Measurements from ENCODE around the gene ANKS1A. TPM values are rescaled to one million over a fixed set of nuclear protein-coding genes. Genes with fewer than 3 reads are reported as not detected.
A peak's percentile ranks its signal among the peaks of the same experiment; 100 is the strongest.

Gene ANKS1A
- total and polyA plus RNA-seq, 2 of the 4 experiments (the other 2 are of a cell fraction), result 7.2 to 7.5 TPM

DNA sequence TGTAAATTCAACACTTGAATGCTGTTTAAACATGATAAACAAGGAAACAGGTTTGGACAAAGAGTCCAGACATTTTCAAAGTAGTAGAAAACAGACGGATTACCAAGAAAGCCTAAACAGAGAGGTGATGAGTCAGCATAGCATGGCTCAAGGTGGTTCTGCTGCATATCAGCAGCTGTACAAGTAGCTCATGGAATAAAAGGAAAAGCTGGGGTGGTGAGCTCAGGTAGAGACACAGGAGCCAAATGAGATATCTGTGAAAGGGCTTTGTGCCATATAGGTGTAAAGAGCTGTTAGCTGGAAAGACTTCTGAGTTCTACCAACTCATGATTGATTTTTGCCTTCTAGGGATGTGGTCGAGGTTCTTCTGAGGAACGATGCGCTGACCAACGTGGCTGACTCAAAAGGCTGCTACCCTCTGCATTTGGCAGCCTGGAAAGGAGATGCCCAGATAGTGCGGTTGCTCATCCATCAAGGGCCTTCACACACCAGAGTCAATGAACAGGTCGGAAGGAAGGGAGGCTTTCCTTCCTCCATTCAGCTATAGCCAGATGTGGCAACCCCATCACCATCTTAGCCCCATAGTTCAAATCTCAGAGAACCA lies 80.7 kb downstream of the ANKS1A start:
- ATAC-seq (ENCODE audit: low read depth) (peak; percentile 35), DNase-seq (peak; percentile 70)
- dilution Hi-C loops (cut with HindIII; ENCODE audit: low sequenced_read_pairs, unreplicated experiment), result no loop called here
- Histone ChIP-seq H3K9ac (ENCODE audit: low read depth, low read length) (no peak overlapping the region), H3K79me1 (ENCODE audit: low read depth in 1 of 2, low read length in 2 of 2) (peaks cover 6 to 7% of the 10 kb centered on the region in 2 experiments; a peak in 3 of 4 replicates), H3K9me1 (ENCODE audit: insufficient read depth, low read length) (peaks cover 13% of the 10 kb centered on the region), H4K91ac (ENCODE audit: insufficient read depth, low read depth, low read length) (no peak overlapping the region), H3K4me3 (ENCODE audit: insufficient read depth, low read depth, low read length) (no peak overlapping the region), H3K23ac (ENCODE audit: low read depth, low read length) (peak overlapping the region; percentile 4; the same call in 1 of the 2 replicates), H2BK15ac (ENCODE audit: low read depth, low read length) (no peak overlapping the region), H3K4me2 (ENCODE audit: low read depth, low read length) (no peak overlapping the region), H4K8ac (ENCODE audit: low read depth in 2 of 2, low read length in 2 of 2) (no peak overlapping the region), H2BK120ac (ENCODE audit: low read depth, low read length) (no peak overlapping the region), H3K4ac (ENCODE audit: low read depth, low read length) (peak overlapping the region; percentile 44; the same call in 1 of the 2 replicates), H3K27ac (ENCODE audit: insufficient read depth, low read length) (no peak overlapping the region), H3K4me1 (ENCODE audit: control insufficient read depth, insufficient read depth, low read length) (peaks cover 13% of the 10 kb centered on the region), H2BK20ac (ENCODE audit: low read depth, low read length) (peak overlapping the region; percentile 30; the same call in 1 of the 2 replicates), H3K27me3 (ENCODE audit: control insufficient read depth, insufficient read depth, low read length) (no peaks in the 10 kb centered on the region), H2BK5ac (ENCODE audit: low read depth, low read length, poor library complexity, severe bottlenecking) (no peak overlapping the region), H4K5ac (ENCODE audit: low read depth, low read length) (no peak overlapping the region), H2AFZ (replicated peaks; ENCODE audit: low read length, poor library complexity) (no peak overlapping the region), H2AK9ac (replicated peaks; ENCODE audit: low read depth, low read length, poor library complexity) (peak overlapping the region; percentile 19), H2AK5ac (ENCODE audit: low read depth, low read length) (peak overlapping the region; percentile 48; the same call in 1 of the 2 replicates), H3K36me3 (ENCODE audit: control insufficient read depth, insufficient read depth, low read length) (peaks cover 4% of the 10 kb centered on the region; the same call in 1 of the 2 replicates), H3K18ac (ENCODE audit: low read depth, low read length) (peak overlapping the region; percentile 0; the same call in 1 of the 2 replicates), H4K20me1 (ENCODE audit: insufficient read depth, low read length) (peaks cover 7% of the 10 kb centered on the region; the same call in 1 of the 2 replicates), H3K14ac (replicated peaks; ENCODE audit: low read depth, low read length) (0 out of 2 replicates have a peak overlapping the region, but pooled peaks have one; percentile 21), H3K56ac (ENCODE audit: extremely low read depth, insufficient read depth, low read length) (no peak overlapping the region), H3K9me3 (ENCODE audit: control insufficient read depth, insufficient read depth, low read length) (no peaks in the 10 kb centered on the region)
- no CpG with 5 or more reads among the region's 7 CpGs for WGBS, 2 experiments (ENCODE audit: extremely low coverage in 2 of 2, insufficient read length in 1 of 2)
- CTCF ChIA-PET, result no interaction called here
- no TSS peak for BruUV-seq (replicated peaks)
- in situ Hi-C loops (cut with MboI; ENCODE audit: low sequenced_read_pairs), result no loop called here
- TF ChIP-seq, protein P1, sequence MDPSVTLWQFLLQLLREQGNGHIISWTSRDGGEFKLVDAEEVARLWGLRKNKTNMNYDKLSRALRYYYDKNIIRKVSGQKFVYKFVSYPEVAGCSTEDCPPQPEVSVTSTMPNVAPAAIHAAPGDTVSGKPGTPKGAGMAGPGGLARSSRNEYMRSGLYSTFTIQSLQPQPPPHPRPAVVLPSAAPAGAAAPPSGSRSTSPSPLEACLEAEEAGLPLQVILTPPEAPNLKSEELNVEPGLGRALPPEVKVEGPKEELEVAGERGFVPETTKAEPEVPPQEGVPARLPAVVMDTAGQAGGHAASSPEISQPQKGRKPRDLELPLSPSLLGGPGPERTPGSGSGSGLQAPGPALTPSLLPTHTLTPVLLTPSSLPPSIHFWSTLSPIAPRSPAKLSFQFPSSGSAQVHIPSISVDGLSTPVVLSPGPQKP (IDR thresholded peaks at IDR 0.05; ENCODE audit: borderline replicate concordance, low read depth, low read length), result no peak
- TF ChIP-seq SMC3 (IDR thresholded peaks at IDR 0.05; ENCODE audit: low read depth, low read length) (no peak), MAFK (IDR thresholded peaks at IDR 0.05; ENCODE audit: low read depth, low read length) (peak; percentile 91)
- intact Hi-C loops (cut with micrococcal nuclease), result loop anchor here (2.0 kb wide), 1 partner anchor 81 kb away; the partner anchor contains the start of genes ANKS1A and TAF11
- POLR2A ChIA-PET (ENCODE audit: unreplicated experiment), result no interaction called here

Data from IMR-90 (cell line).